HT1080 (cell line): ENCODE measurements around the gene SHC1. TPM values are rescaled to one million over a fixed set of nuclear protein-coding genes. Genes with fewer than 3 reads are reported as not detected.

ENCODE experiments used
- DNase-seq: peaks from one replicate; pipeline ENCODE4 v3.0.0-alpha.2; 2015; ENCODE audit warnings: low read depth
- total RNA-seq: library from RNA; depleted of rRNA; stranded (reverse); fragments of >200 nt; shearing (Covaris generic); gene quantifications from 2 replicates; pipeline ENCODE4 v1.2.3, GENCODE V29; 2014

Gene SHC1
- total RNA-seq, 1 experiment from 2014 or later: 173 TPM

DNA sequence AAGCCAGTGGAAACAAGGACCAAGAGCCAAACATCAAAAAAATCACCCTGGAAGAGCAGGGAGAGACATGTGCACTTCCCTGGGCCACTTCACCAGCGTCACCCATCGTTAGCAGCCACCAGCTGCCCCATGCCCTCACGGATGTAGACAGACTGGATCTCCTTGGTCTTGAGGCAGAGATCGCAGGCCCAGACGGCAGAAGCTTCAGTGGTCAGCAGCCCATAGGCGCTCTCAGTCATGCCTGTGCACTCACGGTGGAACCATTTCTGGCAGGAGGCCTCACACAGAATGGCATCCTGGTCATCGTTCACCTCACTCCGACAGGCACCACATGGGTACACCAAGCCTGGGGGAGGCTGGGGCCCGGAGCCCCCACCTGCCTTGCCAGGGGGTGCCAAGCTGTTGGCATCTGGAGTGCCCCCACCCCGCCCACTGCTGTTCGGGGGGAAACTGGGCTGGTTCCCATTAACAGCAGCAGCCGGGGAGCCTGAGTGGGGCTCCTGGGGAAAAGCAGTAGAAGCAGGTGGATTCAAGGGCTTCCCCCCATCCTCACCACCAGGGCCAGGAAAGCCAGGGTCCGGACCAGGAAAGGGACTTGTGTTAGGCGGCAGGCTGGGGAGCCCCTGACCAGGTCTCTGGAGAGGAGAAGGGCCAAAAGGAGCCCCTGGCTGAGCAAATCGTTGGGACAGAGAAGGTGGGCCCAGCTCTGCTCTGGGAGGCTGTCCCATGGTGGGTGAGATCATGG is 11.7 kb downstream of the SHC1 start:
- DNase-seq: no peak

DNA sequence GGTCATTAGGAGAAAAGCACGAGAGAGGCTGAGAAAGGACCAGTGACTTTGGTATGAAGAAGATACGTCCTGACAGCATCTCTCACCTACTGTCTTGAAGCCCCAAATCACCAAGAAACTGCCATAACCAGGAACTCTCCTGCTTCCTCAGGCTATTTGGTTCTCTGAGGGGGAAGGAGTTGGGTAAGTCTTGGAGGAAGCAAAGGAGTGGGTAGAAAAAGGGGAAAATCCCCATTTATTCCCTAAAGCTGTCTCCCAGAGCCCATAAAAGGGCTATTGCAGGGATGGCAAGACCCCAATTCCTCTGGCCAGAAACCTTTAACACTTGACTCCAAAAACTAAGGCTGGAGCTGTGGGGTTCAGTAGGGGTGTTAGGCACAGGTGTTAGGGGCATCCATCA is 12.5 kb downstream of the SHC1 start:
- no peak for DNase-seq

GRCh38 chr1:154957091-154957657 is 13.4 kb downstream of the SHC1 start:
- no peak for DNase-seq

- DNase-seq: no peak
Measured at GRCh38 chr1:154956544-154956941, 14.0 kb downstream of the SHC1 start.

DNA sequence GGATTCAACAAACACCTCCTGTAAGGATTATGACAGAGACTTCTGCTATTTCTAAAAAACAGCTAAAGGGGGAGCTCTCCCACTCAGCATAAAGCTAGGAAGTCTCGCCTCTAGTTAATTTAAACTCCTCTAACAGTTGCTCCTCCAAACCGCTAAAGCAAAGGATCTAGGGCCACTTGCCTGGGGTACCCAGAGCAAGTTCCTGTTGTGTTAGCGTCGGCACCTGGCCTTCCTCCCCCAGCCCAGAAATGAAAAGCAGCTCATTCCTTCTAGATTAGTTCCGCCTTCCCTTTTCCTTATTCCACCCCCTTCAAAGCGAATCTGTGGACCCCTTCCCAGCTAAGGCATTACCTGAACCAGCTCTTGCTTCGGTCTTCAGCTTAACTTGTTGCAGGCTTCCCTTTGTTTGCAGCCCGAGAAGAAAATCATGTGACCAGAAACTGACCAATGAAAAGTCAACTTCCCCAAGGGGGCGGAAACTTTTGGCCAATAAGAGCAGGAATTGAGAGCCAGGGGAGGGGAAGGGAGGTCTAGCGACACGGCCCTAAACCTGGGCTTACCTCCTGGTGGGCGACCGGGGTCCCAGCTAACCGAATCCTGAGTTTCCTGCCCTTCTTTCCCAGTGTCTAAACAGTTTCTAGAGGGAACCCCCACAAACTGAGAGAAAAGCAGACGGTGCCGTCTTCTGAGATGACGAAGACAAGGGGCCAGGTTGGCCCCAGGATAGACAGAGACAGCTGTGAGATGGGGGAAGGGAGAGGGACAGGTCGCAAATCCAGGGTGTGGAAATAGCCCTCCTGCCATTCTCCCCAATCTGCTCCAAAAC is 14.6 kb downstream of the SHC1 start, which contains the start of gene PBXIP1:
PBXIP1 (minus strand) TSS at position 382 of the 826 bp plus-strand sequence. CDS start 2,378 bp downstream, outside the sequence.
- DNase-seq: peak; percentile 89

DNA sequence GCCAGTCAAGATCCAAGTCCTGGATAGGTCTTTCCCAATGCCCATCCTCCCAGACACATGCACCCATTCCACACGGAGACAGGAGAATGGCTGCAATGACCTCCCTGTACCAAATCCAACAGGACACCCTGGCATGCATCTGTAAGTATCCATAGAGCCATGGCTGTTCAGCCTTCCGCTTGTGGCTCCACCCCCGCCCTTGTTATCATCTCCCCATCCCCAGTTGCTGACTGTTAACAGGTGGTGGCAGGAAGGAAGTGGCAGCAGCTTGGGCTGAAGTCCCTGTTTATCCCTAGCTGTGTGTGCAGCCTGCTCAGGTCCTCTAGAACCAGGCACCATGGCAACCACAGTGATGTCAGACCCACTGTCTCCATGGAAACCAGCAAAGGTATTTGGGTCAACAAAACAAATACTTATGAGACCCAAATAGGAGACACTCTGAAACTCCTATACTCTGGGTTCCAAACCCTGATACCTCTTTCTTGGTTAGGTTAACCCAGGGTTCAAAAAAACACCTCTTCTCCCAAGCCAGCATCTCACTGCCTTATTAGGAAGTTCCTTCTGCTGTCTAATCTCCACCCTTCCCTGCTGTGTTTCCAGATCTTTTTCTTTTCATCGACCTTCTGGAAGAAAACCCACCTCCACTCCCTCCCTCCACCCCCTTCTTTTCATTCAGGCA is 15.4 kb downstream of the SHC1 start:
- peak; percentile 71 for DNase-seq

GRCh38 chr1:154954541-154954940 is 16.0 kb downstream of the SHC1 start:
- no peak for DNase-seq

DNA sequence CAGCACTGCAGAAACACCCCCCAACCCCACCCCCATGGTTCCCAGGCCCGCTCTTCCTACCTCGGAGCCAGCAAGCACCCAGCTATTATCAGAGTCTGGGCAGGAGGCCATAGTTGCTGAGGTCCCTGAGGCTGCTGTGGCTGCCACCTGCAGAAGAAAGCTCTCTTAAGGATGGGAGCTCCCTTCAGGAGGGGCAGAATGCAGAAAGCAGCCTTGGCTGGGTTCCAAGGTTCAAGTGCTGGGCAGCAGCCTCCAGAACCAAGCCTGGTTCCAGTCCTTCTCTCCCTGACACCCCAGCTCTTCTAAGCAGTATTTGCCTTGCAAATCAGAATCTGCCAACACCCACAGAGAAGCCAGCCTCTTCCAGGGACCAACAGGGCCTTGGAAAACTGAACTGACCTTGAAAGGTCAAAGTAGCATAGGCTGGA is 16.9 kb downstream of the SHC1 start:
- no peak for DNase-seq

GRCh38 chr1:154952664-154953063 is 17.9 kb downstream of the SHC1 start:
- DNase-seq: no peak

DNA sequence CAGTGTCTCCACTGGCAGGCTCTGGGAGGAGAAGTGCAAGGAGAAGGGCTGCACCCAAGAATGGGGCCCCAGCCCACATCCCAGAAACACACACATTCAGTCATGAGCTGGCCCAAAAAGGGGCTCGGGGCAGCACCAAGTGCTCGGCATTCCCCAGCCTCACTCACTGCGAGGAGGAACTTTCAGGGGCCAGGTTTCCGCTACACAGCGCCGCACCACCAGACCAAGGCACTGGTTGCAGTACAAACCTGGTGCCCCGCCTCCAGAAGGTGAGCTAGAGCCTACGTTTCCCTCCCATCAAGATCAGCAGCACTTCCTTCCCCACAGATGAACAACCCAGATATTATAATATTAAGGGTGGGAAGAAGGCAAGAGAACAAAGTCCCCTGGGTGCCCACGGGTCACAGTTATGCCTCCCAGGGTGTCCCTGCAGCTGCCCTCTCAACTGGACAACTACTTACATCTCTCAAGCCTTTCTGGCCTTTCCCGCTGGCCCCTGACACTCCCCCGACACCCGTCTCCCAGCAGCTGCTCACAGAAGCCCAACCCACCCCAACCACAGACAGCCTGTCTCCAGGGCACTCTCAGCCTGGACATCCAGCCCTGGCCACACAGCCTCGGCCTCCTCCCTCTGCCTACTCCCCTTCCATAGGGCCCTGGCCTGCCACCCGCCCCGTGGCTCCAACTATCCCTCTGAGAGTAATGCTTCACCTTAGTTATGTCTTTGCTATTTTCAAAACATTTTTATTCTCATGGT is 18.5 kb downstream of the SHC1 start:
- no peak for DNase-seq

DNA sequence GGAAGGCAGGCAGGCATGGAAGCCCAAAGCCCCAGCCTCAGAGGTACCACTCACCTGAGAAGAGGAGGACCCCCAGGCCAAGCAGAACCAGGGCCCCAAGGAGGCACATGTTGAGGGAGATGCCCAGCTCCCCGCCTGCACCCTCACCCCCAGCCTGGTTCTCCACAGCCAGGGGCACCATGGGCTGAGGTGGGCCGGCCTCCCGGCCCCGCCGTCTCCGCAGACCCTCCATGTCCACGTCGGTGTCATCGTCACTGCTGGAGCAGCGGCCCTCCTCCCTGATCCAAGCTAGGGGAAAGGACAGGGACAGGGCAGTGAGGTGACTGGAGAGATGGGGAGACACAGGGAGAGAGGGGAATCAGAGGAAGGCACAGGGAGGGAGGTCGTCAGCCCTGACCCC is 22.5 kb downstream of the SHC1 start:
- no peak for DNase-seq

DNA sequence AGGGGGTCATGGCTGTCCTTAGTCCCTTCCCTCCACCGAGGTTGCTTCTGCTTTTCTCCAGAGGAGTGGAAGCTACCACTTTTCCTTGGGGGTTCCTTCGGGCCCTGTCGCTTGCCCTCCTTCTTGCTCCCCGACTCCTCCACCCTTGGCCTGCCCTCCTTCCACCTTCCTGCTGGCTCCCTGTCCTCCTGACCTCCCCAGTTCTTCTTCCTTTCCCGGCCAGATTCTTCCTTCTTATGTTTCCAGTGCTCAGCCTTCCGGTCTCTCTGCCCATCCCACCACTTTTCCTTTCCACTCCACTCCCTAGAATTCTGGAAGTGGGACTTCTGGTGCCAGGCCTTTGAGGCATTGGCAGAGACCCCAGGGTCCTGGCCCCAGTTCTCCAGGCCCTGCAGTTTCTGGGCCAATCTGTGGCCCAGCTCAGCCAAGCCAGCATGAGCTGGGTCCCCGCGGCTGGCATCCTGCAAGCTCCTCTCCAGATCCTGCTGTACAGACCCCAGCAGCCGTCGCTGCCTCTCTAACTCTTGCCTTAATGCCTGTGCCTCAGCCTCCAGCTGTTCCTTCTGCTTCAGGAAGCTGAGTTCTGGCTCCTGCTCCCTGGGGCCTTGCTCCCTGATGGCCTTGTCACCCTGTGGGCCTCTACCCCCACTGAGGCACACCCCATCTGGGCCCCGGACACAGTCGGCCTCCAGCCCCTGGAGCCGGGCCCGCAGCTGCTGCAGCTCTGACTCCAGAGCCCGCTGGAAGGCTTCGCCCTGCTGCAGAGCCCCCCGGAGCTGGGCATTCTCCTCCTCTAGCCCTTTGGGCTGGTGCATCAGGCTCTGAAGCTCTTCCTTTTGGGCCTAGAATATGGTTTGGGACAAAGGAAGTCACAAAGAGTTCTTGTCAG is 24.3 kb downstream of the SHC1 start:
- DNase-seq: no peak

- no peak for DNase-seq
Measured at GRCh38 chr1:154945160-154945961, 25.2 kb downstream of the SHC1 start.

DNA sequence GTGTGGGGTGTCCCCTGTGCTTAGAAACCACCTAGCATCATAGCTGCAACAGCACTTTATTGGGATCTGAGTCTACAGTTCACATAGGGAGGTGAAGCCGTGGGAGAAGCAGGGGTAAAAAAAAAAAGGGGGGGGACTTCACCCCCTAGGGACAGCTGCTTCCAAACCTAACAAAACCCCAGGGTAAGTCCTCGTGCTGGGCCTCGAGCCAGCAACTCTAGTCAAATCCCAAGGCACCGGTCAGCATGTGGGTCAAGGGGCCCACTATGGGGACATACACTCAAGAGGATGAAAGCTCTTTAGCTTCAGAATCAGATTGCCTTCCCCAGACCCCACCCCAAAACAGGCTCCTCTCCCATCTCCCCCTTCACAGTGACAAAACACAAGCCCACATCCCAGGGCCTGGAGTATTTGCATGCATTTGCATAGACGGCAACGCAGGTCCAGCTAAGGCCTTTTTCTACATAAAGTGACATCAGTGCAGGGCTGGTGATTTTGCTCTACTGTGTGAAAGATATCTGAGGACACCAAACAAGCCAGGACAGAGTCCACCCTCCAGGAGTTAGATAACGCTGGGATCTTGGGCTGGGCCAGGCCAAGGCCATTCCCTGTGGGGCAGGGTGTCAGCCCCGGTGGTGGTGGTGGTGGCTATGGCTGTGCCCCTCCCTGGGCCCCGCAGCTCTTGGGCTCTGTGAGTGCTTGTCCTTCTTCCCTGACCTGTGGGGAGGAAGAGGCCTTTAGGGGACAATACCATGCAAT is 26.0 kb downstream of the SHC1 start:
- no peak for DNase-seq

DNA sequence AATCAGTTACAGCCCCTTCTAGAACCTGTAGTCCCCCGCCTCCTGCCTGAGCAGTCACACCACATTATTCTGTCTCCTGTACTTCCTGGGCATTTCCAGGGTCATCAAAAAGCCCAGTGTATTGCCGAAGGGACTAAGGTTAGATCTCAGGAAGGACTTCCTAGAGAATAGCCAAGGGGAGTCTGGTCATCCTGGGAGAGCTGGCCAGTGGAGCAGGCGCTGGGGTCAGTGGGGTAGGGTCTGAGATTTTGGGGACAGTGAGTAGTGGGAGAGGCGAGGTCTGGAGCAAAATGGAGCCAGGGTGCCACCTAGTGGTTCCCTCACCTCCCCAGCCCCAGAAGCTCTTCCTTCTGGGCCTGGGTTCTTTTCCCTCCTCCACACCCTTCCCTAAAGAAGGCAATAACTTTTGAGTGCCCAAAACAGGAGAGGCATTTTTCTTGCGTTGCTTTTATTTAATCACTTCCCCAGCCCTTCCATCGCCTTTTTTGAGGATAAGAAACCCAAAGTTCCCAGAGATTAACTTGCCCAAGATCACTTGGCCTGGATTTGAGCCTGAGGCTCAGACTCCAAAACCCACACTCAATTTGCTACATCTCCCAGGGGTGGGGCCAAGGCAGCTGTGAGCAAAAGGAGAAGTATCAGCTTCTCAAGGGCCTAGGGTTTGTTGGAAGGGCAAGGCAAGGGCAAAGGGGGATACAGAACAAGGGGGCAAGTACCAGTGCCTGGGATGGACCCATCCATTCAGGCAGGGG is 26.7 kb downstream of the SHC1 start:
- DNase-seq: peak; percentile 42

GRCh38 chr1:154941333-154942013 is 29.1 kb downstream of the SHC1 start:
- DNase-seq: no peak

- DNase-seq: no peak
Measured at GRCh38 chr1:154940651-154941194, 29.8 kb downstream of the SHC1 start.
